NB4 (cell line): ENCODE data around the gene BMP15.

Experiments
- MYC ChIP-seq: IDR thresholded peaks from 2 replicates; pipeline ENCODE4 v1.6.1; 2011; ENCODE audit warnings: low read depth, low read length
- POLR2A ChIP-seq: IDR thresholded peaks from 2 replicates; pipeline ENCODE4 v1.6.1; 2011; ENCODE audit warnings: mild to moderate bottlenecking; ENCODE audit not compliant: insufficient read length; ENCODE audit errors: extremely low read depth
- TF ChIP-seq, protein P1 (sequence below): IDR thresholded peaks from one replicate; pipeline ENCODE4 v1.5.1; 2012; ENCODE audit warnings: low read depth, low read length
- TF ChIP-seq, protein P2 (sequence below): IDR thresholded peaks from 2 replicates; pipeline ENCODE4 v1.6.1; 2011; ENCODE audit warnings: low read depth, low read length

DNA sequence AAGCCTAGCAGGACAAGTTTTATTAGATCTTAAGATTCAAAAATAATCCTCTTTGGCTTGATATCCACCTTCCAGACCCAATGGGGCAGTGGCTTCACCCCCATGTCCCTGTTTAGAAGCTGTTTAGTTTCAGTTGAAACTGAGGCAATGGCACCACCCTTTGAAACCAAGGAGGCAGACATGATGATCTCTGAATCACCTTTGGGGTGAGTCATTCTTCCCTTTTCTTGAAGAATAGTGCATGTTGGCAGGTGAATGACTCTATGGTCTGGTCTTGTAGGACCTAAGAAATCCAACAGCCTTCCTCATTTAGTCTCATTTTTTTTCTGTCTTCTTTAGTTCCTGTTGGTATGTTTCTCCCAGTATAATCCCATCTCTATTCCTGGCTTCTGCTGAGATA lies 29.5 kb upstream of the BMP15 start:
- TF ChIP-seq, protein P1, sequence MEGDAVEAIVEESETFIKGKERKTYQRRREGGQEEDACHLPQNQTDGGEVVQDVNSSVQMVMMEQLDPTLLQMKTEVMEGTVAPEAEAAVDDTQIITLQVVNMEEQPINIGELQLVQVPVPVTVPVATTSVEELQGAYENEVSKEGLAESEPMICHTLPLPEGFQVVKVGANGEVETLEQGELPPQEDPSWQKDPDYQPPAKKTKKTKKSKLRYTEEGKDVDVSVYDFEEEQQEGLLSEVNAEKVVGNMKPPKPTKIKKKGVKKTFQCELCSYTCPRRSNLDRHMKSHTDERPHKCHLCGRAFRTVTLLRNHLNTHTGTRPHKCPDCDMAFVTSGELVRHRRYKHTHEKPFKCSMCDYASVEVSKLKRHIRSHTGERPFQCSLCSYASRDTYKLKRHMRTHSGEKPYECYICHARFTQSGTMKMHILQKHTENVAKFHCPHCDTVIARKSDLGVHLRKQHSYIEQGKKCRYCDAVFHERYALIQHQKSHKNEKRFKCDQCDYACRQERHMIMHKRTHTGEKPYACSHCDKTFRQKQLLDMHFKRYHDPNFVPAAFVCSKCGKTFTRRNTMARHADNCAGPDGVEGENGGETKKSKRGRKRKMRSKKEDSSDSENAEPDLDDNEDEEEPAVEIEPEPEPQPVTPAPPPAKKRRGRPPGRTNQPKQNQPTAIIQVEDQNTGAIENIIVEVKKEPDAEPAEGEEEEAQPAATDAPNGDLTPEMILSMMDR = no peak
- TF ChIP-seq POLR2A = no peak
- no peak for TF ChIP-seq MYC
- TF ChIP-seq, protein P2, sequence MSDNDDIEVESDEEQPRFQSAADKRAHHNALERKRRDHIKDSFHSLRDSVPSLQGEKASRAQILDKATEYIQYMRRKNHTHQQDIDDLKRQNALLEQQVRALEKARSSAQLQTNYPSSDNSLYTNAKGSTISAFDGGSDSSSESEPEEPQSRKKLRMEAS = no peak
